NCI-H1930 (cell line): ENCODE data around the gene MIPEP.
"Not testable (repeated sequence)": the region's sequence is repeated elsewhere in the genome, so short reads cannot be mapped to it uniquely, and the experiment has no call there.

Experiments used
- DNase-seq, 2 experiments: peaks; one replicate each; lab custom pipeline; 2025; lab: John Stamatoyannopoulos, UW

Gene MIPEP

DNA sequence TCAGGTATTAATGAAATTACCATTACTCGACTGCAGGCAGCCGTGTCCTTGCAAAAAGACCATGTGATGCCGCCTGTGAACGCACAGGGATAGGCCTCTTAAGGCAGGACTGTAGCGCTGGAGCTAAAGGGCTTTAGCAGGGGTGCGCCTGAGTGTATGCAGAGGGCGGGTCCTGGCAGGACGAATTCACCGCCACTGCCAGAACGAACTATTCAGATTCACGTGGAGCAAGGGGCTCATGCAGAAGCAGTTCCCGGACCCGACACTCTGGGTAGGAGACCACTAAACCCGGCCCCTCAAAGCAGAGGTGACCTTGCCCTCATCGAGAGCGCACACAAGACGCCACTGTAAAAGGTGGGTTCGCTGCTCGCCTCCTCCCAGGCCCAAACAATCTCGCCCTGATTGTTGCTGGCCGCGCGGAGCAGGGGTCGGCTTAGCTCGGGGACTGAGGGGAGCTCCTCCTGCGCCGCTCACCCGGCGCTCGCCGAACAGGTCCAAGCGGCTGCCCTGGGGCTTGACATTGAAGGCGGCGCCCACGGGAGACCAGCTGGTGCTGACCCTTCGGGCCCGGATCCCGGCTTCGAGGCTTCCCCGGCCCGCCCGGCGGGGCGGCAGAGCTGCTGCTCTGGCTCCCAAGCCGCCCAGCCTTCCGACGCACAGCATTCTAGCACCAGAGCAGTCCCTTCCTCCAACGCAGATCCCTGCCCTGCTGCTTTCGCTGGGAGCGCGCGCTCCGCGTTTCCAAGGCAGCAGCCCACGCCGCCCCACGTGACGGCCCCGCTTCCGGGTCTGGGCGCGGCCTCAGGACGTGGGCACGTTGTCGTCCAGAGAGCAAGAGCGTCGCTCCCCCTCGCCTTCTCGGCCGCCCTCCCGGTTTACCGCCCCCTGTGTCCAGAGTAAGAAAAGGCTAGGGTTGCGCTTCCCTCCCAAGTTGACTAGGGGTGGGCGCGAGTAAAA, at the start of gene MIPEP:
TSS of gene MIPEP (minus strand) at position 743 of the 957 bp plus-strand sequence. CDS start at position 663, 80 bp downstream.
- peak; percentile 98 to 99 for DNase-seq

DNA sequence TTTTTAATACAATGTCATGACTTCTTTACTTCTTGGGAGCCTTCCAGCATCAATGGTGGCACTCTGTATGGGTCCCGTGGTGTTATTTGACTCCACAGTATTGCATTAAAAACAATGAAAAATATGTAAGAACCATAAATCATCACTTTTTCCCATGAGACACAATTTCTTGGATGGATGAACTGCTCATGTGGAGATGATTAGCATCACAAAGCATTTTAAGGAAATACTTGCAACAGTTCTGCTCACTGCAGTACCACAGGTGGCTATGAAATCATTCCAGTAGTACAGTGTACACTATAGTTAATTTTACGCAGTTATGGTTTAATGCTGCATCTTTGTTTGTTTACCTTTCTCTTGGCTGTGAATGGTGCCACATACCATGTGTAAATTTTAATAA, 45.3 kb upstream of the MIPEP start:
- DNase-seq, result no peak

DNA sequence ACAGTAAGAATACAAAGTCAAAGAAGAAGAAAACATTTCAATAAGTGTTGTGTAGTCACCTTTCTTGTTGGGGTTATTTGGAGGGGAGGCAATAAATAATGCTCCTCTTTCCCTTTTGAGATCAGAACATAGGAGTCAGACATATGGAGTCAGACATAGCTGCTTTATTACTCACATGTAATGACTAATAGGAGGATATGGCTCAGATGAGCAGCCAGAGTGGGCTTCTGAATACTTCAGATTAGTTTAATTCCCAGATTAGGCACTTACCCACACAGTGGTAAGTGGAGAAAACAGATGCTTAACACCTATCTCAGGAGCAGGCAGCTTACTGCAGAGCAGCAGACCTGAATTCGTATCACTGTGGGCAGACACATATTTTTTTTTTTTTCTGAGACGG, 39.8 kb upstream of the MIPEP start:
- no peak for DNase-seq

DNA sequence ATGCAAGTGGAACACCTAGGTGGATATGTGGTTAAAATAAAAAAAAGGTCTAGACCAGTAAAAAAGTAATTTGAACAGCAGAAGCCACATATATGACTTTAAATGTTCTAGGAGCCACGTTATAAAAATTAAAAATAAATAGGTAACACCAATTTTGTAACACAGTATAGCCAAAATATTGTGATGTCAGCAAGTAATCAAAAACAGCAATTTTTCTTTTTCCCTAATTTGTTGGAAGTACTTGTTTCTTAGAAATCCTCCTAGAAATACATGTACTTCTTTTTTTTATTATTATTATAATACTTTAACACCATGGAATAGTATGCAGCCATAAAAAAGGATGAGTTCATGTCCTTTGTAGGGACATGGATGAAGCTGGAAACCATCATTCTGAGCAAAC, 33.8 kb upstream of the MIPEP start:
- DNase-seq, result no peak

DNA sequence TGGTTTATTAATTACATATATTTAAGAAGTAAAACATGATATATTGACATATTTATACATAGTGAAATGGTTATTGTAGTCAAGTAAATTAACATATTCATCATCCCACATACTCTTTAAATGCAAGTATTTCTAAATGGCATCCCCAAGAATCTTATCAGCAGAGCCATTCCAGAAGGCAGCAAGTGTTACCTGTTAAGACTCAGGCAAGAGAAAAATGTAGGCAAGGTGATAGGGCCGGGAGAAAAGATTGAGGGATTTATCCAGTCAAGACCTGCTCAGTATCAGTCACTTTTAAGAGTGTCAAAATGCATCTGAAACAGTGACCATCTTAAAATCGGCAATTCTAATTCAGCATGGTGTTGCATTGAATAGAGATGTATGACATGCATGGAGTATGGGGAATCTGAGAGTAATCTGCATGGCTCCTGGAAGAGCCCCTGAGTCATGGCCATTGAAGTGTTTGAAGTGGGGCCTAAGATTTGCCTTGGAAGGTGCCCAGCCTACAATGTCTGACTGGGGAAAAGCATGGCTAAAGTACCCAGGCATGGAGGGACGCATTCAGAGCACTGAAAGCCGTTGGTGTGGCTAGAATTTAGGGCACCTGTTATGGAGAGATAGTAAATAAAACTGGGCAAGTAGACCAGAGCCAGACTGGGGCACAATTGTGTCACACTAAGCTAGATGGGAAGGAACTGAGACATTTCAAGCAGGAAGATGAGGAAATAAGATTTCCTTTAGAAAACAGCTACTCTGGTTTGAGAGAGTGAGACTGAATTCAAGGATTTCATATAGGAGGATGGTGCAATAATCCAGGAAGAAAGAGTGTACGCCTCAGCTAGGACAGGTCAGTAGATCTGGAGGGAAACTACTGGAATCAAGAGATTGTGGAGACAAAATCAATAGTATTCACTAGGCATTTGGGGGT, 33.1 kb upstream of the MIPEP start:
- DNase-seq, result no peak

DNA sequence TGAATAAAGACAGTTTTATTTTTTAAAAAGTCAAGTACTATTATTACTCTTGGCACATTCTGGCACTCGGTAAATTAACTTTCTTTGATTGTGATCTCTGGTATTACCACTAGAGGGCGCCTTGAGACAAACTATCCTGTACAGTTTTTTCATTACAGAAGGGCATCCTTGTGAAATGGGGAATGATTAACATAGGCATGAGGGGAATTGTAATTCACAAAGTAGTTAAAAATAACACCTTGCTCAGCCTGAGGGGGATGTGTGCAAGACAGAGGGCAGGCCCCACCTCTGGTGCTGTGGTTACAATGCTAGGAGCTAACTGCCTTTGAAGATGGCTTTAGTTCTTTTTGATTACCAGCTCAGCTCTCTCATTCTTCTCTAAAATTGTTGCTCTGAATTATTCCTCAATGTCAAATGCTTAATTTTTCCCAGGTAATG, 32.3 kb upstream of the MIPEP start:
- peak; percentile 22 to 57 for DNase-seq

DNA sequence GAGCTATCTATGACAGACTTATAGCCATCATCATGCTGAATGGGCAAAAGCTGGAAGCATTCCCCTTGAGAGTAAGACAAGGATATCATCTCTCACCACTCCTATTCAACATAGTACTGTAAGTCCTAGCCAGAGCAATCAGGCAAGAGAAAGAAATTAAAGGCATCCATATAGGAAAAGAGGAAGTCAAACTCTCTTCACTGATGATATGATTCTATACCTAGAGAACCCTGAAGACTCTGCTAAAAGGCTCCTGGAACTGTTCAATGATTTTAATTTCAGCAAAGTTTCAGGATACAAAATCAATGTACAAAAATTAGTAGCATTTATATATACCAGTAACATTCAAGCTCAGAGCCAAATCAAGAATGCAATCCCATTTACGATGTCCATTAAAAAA, 29.8 kb upstream of the MIPEP start:
- no peak for DNase-seq

DNA sequence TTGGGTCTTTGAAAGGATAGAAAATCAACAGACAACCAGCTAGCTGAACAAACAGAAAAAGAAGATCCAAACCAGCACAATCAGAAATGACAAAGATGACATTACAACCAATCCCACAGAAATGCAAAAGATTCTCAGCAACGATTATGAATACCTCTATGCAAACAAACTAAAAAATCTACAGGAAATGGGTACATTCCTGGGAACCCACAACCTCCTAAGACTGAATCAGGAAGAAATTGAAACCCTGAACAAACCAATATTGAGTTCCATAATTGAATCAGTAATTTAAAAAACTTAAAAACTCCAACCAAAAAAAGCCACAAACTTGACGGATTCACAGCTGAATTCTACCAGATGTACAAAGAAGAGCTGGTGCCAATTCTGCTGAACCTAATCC, 29.0 kb upstream of the MIPEP start:
- no peak for DNase-seq

DNA sequence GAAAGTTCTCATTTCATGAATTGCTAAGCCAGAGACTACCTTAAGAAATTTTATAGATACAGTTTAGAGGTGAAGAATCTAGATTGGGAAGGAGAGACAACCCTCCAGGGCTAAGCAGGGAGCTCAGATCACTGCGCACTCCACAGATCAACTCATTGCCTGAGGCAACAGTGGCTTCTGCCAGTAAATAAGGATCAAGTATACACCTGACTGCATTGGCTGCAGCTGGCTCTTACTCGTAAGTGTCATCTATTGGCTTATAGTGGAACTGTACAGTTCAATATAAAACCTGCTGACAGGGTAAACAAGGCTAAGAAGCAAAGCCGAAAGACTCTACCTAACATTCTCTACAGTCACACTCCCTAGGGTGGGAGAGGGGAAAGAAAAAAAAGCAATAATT, 26.1 kb upstream of the MIPEP start:
- no peak for DNase-seq

DNA sequence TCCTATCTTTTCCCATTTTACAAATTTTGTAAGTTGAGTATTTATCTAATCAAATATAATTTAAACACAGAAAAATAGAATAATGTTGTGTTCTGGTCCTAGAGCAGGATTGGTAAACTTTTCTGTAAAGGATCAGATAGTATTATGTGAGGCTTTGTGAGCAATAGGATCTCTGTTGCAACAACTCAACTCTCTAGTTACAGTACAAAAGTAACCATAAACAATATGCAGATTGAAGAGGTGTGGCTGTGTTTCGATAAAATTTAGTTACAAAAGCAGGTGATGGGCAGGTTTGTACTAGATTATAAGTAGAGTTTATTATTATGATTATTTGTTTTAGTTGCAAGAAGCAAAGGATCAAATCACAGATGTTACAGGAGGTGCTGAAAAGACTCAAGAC, 23.3 kb upstream of the MIPEP start:
- no peak for DNase-seq

DNA sequence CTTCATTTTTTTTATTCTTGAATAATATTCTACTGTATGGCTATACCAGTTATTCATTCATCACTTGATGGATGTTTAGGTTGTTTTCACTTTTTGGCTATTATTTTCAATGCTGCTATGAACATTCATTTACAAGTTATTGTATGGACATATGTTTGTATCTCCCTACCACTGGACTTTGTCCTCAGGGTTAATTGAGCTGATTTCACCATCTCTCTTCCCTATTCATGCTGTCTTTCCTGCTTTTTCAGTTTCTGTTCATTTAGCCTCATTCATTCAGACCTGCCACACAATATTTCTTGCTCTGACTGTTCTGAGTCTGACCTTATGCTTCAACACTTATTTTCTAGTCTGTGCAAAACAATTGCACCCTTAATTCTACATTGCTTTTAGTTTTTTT, 20.4 kb upstream of the MIPEP start:
- no peak for DNase-seq

DNA sequence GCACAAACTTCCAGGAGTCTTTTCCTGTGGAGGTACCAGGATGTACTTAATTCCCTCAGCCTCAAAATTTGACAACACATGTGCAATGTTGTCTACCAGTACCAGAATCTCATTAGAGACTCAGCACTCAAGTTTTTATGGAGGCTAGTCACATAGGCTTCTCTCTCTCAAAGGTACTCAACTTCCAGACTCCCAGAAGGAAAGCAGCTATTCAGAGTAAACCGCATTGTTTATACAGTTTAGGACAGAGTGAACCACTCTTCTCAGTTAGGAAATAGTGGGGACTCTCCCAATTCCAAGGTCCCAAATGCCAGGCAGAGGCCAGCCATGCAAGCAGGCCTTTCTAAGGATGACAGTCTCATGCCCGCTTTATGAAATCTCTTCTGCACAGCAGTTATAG, 16.6 kb upstream of the MIPEP start:
- DNase-seq, result no peak

DNA sequence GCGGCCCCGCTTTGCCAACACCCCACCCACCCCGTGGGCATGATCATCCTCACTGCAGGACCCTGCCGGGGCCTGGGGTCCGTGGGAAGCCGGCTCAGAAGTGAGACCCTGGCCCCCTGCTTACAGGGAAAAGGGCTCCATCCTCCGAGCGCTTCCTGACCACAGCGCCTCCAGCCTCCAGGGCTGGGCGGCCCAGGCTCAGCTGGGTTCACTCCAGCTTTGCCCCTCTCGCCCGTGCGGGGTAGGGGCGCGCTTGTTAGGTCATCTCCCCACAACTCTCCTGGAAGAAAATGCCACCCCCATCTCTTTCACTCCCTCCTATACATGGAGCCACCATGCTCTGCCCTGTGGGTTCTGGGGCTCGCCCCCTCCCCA, 14.7 kb upstream of the MIPEP start:
- no peak for DNase-seq

DNA sequence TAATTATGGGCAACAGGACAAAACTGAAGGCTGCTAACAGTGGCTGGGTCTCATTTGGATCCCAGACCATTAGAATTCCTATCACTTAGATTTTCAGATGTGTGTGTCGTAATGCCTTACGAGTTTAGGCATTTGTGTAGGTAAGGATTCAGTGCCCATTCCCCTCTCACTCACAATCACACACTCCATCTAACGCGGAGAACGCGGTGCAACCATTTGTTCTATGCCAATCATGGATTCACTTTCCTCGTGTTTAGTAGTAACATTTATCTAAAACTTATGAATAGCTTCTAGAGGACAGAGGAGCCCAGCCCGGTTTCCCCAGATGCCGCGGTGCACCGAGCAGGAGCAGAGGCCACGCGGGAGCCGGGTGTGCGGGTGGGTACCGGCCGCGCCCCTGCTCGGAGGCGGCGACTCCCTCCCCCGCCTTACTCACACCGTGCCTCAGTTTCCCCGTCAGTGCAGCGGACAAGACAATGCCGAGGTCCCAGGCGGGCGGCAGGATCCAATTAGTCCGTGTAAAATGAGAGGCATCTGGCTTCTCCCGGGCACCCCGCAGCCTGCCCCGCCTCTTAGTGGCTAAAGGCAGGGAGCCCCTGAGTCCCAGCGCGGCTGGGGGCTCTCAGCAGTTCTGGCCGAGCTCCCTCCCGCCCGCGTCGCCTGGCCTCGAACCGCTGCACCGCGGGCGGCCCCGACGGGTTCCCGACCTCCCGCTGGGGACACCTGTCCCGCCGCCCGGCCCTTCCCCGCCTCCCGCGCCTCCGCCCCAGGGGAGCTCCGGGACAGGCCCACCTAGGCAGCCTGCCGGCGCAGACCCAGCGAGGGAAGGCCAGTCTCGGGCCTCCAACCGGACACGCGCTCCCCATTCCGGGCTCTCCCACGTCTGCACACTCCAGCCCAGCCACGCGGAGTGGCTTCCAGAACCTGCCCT, 14.0 kb upstream of the MIPEP start:
- DNase-seq, result no peak

DNA sequence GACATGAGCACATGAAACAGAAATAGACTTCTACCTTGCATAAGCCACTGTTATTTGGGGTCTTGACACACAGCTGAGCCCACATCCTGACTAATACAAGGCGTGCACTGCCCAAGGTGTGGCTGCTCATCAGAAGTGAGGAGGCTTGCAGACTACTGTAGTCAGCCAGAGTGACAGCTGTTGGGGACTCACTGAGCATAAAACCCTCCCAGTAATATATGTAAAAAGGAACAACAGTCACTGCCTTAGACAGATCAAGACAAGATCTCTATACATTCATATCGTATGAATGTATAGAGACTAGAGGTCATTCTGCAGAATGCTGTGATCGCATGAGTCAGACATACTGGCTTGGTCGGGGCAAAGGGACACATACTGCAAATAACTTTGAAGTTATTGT, 12.2 kb upstream of the MIPEP start:
- DNase-seq, result no peak

DNA sequence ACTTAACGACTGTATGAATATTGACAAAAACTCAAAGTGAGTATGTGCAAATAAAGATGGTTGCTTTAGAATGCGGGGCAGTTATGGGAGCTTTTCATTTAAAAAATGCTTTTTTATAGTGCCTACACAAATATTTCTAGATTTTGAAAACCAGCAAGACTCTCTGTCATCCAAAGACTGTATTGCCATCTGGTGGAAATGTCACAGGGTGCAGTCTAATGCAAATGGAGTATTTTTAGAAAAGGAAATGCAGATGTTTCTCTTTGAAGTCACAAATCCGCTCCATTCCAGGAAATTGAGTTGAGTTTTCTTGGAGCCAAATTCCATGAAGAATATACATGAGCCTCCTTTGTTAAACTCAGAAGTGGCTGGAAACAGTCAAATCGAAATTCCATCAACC, 10.4 kb upstream of the MIPEP start:
- no peak for DNase-seq

DNA sequence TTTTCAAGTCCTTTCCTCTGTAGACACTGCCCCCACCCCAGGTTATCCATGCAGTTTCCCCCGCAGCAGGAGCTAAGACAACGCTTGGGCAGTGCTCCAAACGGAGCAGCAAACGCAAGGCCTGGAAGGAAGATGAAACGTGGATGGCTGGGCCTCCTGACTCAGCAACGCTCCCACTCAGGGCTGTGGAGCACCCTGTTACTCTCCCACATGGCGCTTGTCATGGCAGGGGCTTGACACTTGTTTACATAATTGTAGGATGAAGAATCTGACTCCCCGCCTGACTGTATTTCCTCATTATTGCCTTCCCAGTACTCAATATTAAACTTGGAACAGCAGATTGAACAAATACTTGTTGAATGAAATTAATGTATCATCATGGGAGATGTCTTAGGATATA, 8.9 kb upstream of the MIPEP start:
- no peak for DNase-seq

DNA sequence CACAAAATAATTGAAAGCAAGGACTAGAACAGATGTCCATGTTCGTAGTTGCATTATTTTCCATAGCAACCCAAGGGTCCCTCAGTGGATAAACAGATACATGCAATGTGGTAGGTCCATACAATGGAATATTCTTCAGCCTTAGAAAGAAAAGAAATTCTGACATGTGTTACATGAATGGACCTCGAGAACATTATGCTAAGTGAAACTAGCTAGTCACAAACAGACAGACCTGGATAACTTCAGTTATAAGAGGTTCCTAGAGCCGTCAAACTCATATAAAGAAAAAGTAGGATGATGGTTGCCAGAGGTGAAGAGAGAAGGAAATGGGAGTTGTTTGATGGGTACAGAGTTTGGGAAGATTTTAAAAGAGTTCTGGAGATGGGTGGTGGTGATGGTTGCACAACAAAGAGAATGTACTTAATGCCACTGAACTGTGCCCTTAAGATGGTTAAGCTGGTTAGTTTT, 8.3 kb upstream of the MIPEP start, which contains the start of gene C1QTNF9B:
TSS of gene C1QTNF9B (minus strand) at position 51 of the 468 bp plus-strand sequence.
- not testable (repeated sequence) for DNase-seq

DNA sequence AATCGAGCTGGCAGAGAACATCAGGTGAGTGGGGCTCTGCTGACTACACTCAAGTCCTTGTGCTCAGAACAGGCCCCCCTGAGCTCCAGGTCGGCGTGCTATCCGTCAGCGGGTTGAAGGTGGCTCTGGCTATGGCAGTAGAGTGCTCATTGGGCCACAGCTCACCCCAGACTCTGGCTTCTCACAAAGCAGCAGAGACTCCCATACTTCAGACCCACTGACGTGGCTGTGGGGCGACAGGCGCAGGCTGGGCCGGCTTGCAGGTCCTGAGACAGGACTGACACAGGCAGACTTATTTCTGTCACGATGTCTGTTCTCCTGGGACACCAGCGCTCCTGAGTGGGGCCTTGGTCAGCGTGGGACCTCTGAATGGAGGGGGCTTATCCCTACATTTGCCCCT, 5.5 kb upstream of the MIPEP start:
- not testable (repeated sequence) for DNase-seq

DNA sequence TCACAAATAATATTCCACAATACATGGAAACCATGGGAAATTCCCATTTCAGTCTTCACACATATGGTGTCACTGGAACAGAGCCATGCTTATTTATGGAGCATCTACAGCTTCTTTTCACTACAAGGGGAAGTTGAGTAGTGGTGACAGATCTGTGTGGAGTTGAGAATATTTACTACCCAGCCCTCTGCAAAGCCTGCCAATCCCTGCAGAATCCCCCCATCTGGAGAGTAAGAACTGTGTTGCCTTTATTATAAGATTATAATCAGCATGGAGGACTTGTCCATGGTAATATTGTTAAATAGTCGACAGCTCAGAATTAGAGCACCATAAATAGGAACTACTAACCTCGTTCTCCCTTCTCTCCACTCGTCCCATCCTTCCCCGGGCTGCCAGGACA, 4.6 kb upstream of the MIPEP start:
- DNase-seq, result not testable (repeated sequence)
